ENCODE data around the gene EPN3.
A peak's percentile ranks its signal among the peaks of the same experiment; 100 is the strongest.

The EPN3 gene

DNA sequence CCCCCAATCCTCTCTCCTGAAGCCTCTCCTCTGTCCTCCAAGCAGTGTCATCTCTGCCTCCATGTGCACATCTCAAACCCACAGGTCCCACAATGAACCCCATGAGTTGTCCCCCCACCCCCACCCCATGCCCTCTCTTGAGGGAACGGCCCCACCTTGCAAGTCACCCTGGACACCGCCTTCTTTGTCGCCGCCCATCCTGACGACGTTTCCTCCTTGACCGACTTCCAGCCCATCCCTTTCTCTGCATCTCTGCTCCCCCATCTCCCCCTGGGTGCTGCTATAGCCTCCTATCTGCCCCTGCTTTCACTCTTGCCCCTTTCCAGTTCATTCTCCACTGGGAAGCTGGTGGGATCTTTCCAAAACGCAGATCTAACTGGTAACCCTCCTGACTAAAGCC is 12.8 kb downstream of the EPN3 start:
- H3K9me3 ChIP-seq (ENCODE audit: control insufficient read depth, insufficient read depth, low read length), result no peaks in the 10 kb centered on the region
- H3K36me3 ChIP-seq (ENCODE audit: insufficient read depth, low read length), result no peaks in the 10 kb centered on the region
- peaks cover 16% of the 10 kb centered on the region for H3K4me1 ChIP-seq (ENCODE audit: insufficient read depth, low read length)
- no peak overlapping the region for H3K9ac ChIP-seq (ENCODE audit: low read depth, low read length)

DNA sequence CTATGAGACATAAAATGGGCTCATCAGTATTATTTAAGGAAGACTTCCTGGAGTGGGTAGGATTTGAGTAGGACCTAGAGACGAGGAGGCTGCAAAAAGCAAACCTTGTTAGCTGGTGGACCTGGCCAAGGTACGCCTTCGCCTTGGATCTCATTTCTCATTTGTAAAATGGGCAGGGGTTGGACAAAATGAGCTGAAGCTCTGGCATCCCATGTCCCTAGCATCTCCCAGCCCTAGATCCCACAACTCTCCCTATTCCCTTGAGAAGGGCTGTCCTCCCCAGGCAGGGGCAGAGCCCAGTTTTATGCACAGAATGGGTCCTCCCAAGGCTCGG is 14.1 kb downstream of the EPN3 start:
- H3K4me1 ChIP-seq (ENCODE audit: insufficient read depth, low read length), result peaks cover 8% of the 10 kb centered on the region; the same call in 1 of the 2 replicates
- H3K36me3 ChIP-seq (ENCODE audit: insufficient read depth, low read length), result no peaks in the 10 kb centered on the region
- H3K9me3 ChIP-seq (ENCODE audit: control insufficient read depth, insufficient read depth, low read length), result no peaks in the 10 kb centered on the region
- H3K9ac ChIP-seq (ENCODE audit: low read depth, low read length), result no peak overlapping the region; the same call in 1 of the 2 replicates

DNA sequence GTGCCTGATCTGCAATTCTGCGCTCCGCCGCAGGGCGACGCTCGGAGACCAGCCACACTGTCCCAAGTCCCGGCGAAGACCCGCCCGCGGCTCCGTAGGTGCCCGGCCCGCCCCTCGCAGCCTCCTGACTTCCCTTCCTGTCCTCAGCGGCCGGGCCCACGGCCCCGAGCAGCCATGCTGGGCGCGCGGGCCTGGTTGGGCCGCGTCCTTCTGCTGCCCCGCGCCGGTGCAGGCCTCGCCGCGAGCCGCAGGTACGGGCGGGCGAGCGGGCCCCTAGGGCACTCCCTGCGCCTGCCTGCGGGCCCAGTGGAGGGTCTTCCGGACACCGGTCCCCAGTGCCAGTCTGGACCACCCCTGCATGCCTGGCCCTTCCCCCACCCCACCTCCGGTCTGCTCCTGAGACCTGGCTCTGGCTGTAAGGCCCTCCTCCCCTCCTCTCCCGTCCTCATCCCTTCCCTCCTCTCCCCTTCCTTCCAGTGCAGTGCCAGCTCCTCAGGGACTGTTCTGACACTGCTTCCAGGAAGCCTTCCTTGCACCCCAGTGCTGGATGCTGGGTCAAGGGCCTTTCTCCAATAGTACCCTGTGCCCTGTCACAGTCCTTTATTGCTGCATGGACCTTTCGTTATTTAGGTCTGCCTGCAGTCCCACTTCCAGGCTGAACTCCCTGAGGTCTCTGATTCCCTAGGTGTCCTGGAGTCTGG is 14.7 kb downstream of the EPN3 start, which contains the start of gene SPATA20:
SPATA20 (plus strand) TSS at position 140 of the 701 bp plus-strand sequence; CDS start at position 175, 35 bp downstream.
- Histone ChIP-seq H3K36me3 (ENCODE audit: insufficient read depth, low read length) (no peaks in the 10 kb centered on the region), H3K4me1 (ENCODE audit: insufficient read depth, low read length) (peaks cover 8% of the 10 kb centered on the region; the same call in 1 of the 2 replicates), H3K9ac (ENCODE audit: low read depth, low read length) (peak within 1 kb of the TSS; percentile 72), H3K9me3 (ENCODE audit: control insufficient read depth, insufficient read depth, low read length) (no peaks in the 10 kb centered on the region)

DNA sequence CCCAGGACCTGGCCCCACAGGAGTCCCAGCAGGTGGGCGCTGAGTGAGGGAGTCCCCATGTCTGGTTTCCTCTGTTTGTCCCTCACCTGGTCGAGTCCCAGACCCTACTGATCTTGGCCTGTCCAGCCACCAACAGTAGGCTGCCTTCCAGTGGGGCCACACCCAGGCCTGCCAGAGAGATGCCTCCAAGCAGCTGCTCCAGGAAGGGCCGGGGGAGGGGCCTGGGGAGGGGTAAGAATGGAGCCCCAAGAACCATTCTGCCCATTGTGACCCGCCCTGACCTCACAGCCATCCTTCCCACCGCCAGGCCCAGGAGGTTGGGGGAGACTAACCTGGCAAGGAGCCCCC is 15.2 kb downstream of the EPN3 start:
- H3K4me1 ChIP-seq (ENCODE audit: insufficient read depth, low read length), result peaks cover 6% of the 10 kb centered on the region; the same call in 1 of the 2 replicates
- H3K36me3 ChIP-seq (ENCODE audit: insufficient read depth, low read length), result no peaks in the 10 kb centered on the region
- no peaks in the 10 kb centered on the region for H3K9me3 ChIP-seq (ENCODE audit: control insufficient read depth, insufficient read depth, low read length)
- peak overlapping the region; percentile 72 for H3K9ac ChIP-seq (ENCODE audit: low read depth, low read length)

DNA sequence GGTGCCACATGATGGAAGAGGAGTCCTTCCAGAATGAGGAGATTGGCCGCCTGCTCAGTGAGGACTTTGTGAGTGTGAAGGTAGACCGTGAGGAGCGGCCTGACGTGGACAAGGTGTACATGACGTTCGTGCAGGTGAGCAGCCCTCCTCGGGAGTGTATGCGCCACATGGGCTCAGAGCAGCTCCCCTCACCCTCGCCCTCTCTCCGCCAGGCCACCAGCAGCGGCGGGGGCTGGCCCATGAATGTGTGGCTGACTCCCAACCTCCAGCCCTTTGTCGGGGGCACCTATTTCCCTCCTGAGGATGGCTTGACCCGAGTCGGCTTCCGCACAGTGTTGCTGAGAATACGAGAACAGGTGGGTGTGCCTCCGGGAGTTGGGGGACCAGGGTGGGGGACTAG is 16.3 kb downstream of the EPN3 start:
- no peak overlapping the region for H3K9ac ChIP-seq (ENCODE audit: low read depth, low read length)
- peaks cover 5% of the 10 kb centered on the region; the same call in 1 of the 2 replicates for H3K4me1 ChIP-seq (ENCODE audit: insufficient read depth, low read length)
- no peaks in the 10 kb centered on the region for H3K9me3 ChIP-seq (ENCODE audit: control insufficient read depth, insufficient read depth, low read length)
- H3K36me3 ChIP-seq (ENCODE audit: insufficient read depth, low read length), result no peaks in the 10 kb centered on the region

DNA sequence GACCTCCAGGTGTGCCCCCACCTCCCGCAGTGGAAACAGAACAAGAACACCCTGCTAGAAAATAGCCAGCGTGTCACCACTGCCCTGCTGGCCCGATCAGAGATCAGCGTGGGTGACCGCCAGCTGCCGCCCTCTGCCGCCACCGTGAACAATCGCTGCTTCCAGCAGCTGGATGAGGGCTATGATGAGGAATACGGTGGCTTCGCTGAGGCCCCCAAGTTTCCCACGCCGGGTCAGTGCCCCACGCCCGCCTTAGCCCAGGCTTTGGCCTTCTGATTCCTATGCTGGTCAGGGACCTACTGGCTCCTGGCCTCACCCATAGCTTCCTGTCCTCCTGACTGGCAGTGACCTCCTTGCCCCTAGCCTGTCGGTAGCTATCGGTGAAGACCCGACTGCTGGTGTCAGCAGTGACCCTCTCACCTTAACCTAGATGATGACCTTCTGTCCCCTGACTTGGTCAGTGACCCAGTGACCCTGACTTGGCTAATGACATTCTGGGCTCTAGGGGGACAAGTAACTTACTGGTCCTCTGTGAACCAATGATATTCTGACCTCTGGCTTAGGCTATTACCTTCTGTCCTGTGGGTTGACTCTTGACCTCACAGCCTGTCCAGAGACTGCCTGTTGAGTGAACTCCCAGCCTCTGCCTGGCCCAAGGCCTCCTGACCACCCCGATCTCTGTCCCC is 16.9 kb downstream of the EPN3 start:
- Histone ChIP-seq H3K36me3 (ENCODE audit: insufficient read depth, low read length) (no peaks in the 10 kb centered on the region), H3K9me3 (ENCODE audit: control insufficient read depth, insufficient read depth, low read length) (no peaks in the 10 kb centered on the region), H3K4me1 (ENCODE audit: insufficient read depth, low read length) (peaks cover 5% of the 10 kb centered on the region; the same call in 1 of the 2 replicates), H3K9ac (ENCODE audit: low read depth, low read length) (no peak overlapping the region)

DNA sequence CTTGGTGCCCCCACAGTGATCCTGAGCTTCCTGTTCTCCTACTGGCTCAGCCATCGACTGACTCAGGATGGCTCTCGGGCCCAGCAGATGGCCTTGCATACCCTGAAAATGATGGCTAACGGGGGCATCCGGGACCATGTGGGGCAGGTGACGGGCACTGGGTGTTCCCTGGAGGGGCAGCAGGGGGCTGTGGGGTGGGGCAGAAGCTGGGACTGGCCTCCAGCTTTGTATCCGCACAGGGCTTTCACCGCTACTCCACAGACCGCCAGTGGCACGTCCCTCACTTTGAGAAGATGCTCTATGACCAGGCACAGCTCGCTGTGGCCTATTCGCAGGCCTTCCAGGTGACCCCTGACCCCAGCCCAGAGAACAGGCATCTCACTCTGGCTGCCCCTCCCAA is 17.4 kb downstream of the EPN3 start:
- Histone ChIP-seq H3K9ac (ENCODE audit: low read depth, low read length) (no peak overlapping the region), H3K9me3 (ENCODE audit: control insufficient read depth, insufficient read depth, low read length) (no peaks in the 10 kb centered on the region), H3K36me3 (ENCODE audit: insufficient read depth, low read length) (no peaks in the 10 kb centered on the region), H3K4me1 (ENCODE audit: insufficient read depth, low read length) (peaks cover 5% of the 10 kb centered on the region; the same call in 1 of the 2 replicates)

DNA sequence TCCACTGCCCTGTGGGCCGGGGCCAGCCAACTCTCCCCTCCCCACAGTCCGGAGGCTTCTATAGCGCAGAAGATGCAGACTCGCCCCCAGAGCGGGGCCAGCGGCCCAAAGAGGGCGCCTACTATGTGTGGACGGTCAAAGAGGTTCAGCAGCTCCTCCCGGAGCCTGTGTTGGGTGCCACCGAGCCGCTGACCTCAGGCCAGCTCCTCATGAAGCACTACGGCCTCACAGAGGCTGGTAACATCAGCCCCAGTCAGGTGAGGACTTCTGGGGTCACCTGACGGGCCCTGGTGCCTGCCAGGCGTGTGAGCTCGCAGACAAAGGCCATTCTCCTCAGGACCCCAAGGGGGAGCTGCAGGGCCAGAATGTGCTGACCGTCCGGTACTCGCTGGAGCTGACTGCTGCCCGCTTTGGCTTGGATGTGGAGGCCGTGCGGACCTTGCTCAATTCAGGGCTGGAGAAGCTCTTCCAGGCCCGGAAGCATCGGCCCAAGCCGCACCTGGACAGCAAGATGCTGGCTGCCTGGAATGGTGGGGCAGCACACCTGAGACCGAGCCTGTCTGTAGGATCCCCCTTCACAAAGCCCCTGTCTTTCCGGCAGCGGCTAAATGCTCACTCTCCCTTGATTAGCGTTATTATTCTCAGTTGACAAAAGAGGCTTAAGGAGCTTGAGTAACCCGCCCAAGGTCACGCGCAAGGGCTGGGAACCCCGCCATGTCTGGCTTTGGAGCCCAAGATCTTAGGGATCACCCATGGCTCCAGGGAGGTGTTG is 18.3 kb downstream of the EPN3 start:
- no peaks in the 10 kb centered on the region for H3K36me3 ChIP-seq (ENCODE audit: insufficient read depth, low read length)
- no peak overlapping the region for H3K9ac ChIP-seq (ENCODE audit: low read depth, low read length)
- peaks cover 5% of the 10 kb centered on the region; the same call in 1 of the 2 replicates for H3K4me1 ChIP-seq (ENCODE audit: insufficient read depth, low read length)
- no peaks in the 10 kb centered on the region for H3K9me3 ChIP-seq (ENCODE audit: control insufficient read depth, insufficient read depth, low read length)

DNA sequence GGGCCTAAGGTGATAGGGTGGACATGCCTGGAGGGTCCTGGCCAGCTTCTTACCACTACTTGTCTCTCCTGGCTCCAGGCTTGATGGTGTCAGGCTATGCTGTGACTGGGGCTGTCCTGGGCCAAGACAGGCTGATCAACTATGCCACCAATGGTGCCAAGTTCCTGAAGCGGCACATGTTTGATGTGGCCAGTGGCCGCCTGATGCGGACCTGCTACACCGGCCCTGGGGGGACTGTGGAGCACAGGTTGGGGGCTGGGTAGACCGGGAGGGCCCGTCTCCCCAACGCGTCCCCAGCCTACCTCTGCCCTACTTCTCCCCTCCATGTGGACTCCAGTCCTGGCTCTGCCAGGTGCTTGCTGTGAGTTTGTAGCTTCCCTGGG is 18.9 kb downstream of the EPN3 start:
- Histone ChIP-seq H3K4me1 (ENCODE audit: insufficient read depth, low read length) (peaks cover 5% of the 10 kb centered on the region; the same call in 1 of the 2 replicates), H3K9ac (ENCODE audit: low read depth, low read length) (no peak overlapping the region), H3K9me3 (ENCODE audit: control insufficient read depth, insufficient read depth, low read length) (no peaks in the 10 kb centered on the region), H3K36me3 (ENCODE audit: insufficient read depth, low read length) (no peaks in the 10 kb centered on the region)

DNA sequence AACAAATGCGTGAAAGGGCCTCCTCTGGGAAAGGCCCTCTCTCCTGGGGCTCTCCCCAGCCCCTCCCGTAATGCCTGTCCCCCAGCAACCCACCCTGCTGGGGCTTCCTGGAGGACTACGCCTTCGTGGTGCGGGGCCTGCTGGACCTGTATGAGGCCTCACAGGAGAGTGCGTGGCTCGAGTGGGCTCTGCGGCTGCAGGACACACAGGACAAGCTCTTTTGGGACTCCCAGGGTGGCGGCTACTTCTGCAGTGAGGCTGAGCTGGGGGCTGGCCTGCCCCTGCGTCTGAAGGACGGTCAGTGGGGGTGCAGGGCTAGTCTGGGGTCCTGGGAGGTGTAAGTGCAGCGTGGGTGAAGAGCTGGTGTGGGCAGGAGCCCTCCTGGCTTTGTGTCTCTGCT is 19.3 kb downstream of the EPN3 start:
- Histone ChIP-seq H3K4me1 (ENCODE audit: insufficient read depth, low read length) (peaks cover 5% of the 10 kb centered on the region; the same call in 1 of the 2 replicates), H3K9ac (ENCODE audit: low read depth, low read length) (no peak overlapping the region), H3K36me3 (ENCODE audit: insufficient read depth, low read length) (no peaks in the 10 kb centered on the region), H3K9me3 (ENCODE audit: control insufficient read depth, insufficient read depth, low read length) (no peaks in the 10 kb centered on the region)

DNA sequence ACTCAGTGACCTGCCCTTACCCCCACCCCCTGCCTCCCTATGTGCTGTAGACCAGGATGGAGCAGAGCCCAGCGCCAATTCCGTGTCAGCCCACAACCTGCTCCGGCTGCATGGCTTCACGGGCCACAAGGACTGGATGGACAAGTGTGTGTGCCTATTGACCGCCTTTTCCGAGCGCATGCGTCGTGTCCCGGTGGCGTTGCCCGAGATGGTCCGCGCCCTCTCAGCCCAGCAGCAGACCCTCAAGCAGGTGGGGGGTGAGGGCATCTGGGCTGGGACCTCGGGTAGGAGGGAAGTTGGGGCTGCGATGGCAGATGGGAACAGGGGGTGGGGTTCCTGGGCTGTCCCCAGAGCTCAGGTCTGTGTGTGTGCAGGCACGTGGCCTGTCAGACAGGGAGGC is 21.7 kb downstream of the EPN3 start:
- H3K4me1 ChIP-seq (ENCODE audit: insufficient read depth, low read length), result peaks cover 6% of the 10 kb centered on the region; the same call in 1 of the 2 replicates
- H3K9me3 ChIP-seq (ENCODE audit: control insufficient read depth, insufficient read depth, low read length), result no peaks in the 10 kb centered on the region
- no peak overlapping the region for H3K9ac ChIP-seq (ENCODE audit: low read depth, low read length)
- H3K36me3 ChIP-seq (ENCODE audit: insufficient read depth, low read length), result no peaks in the 10 kb centered on the region

DNA sequence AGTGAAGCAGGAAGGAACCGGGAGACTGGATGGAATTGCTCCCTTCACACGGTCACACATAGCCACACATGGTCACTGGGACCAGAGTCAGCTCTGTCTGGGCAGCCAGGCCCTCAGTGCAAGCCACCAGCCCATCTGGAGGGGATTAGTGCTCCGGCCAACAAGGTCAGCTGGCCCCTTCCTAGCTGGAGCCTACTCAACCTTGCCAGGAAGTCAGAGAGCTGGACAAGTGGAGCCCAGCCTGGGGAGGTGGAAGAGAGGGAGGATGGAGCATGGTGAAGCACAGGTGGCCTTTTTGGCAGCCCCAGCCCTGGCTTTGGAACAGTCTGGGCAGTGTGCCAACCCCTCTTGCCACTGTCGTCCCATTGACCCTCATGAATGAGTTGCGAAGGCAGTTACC is 24.3 kb downstream of the EPN3 start:
- no peak overlapping the region for H3K9ac ChIP-seq (ENCODE audit: low read depth, low read length)

DNA sequence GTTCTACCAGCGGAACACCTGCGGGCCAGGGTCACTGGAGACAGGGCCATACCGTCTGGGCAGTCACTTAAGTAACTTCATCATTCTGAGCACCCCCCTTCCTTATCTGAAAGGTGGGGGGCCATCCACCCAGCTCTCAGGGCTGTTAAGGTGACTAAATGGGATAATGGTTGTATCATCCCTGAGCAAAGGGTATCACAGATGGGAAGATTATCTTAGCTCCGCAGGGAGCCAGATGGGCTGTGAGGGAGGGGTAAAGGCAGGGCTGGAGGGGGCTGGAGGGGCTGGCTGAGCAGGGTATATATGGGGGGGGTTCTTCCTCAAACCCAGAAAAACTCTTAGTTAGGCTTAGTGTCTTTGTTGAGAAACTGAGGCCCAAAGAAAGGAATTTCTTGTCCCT is 25.1 kb downstream of the EPN3 start:
- Histone ChIP-seq H3K9ac (ENCODE audit: low read depth, low read length) (no peak overlapping the region), H3K9me3 (ENCODE audit: control insufficient read depth, insufficient read depth, low read length) (no peaks in the 10 kb centered on the region), H3K4me1 (ENCODE audit: insufficient read depth, low read length) (peaks cover 10% of the 10 kb centered on the region; the same call in 1 of the 2 replicates), H3K36me3 (ENCODE audit: insufficient read depth, low read length) (no peaks in the 10 kb centered on the region)

More for the DNA sequence above, 24.3 kb downstream of the EPN3 start:
- no peaks in the 10 kb centered on the region for H3K9me3 ChIP-seq (ENCODE audit: control insufficient read depth, insufficient read depth, low read length)
- no peaks in the 10 kb centered on the region for H3K36me3 ChIP-seq (ENCODE audit: insufficient read depth, low read length)
- H3K4me1 ChIP-seq (ENCODE audit: insufficient read depth, low read length), result peaks cover 6% of the 10 kb centered on the region; the same call in 1 of the 2 replicates

DNA sequence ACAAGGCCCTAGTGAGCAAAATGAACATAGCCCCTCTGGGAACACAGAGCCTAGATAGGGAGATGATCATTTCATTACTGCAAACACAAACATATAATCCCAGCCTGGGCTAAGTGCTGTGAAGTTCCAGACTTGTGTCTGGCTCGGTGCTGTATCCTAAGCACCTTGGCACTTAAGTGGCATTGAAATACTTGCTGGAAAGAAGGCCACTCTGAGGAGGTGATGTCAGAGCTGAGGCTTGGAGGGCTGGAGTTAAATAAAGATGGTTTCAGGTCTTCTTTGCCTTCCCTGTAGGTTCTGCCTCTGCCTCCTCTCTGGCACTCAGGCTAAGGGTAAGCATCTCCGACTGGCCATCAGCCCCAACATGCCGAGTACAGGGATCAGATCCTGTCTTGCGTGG is 25.6 kb downstream of the EPN3 start:
- Histone ChIP-seq H3K9me3 (ENCODE audit: control insufficient read depth, insufficient read depth, low read length) (no peaks in the 10 kb centered on the region), H3K4me1 (ENCODE audit: insufficient read depth, low read length) (peaks cover 14% of the 10 kb centered on the region; the same call in 1 of the 2 replicates), H3K36me3 (ENCODE audit: insufficient read depth, low read length) (no peaks in the 10 kb centered on the region), H3K9ac (ENCODE audit: low read depth, low read length) (no peak overlapping the region)

Measured in ES-I3 (cell line).